Loucy (cell line): ENCODE results near the gene C17orf107.

ENCODE experiments used
- H2AFZ ChIP-seq: fragments of 200-600 bp; sonication (generic); 2 replicates; pipeline ENCODE4 v1.6.0; 2016; ENCODE audit warnings: antibody characterized with exemption, mild to moderate bottlenecking, low read length, moderate library complexity
- H3F3A ChIP-seq: fragments of 200-600 bp; 2 replicates; pipeline ENCODE4 v1.6.0; 2016; ENCODE audit warnings: antibody characterized with exemption, low read depth, mild to moderate bottlenecking
- H3K27me3 ChIP-seq: fragments of 200-600 bp; sonication (generic); 2 replicates; pipeline ENCODE4 v1.6.1; 2014; ENCODE audit warnings: low read length, mild to moderate bottlenecking; ENCODE audit not compliant: insufficient read depth, poor library complexity, severe bottlenecking
- H3K36me3 ChIP-seq: fragments of 200-600 bp; sonication (generic); 2 replicates; pipeline ENCODE4 v1.6.1; 2016; ENCODE audit warnings: low read length; ENCODE audit not compliant: insufficient read depth
- H3K4me1 ChIP-seq: fragments of 200-600 bp; sonication (generic); 2 replicates; pipeline ENCODE4 v1.5.1; 2014; ENCODE audit warnings: low read length, mild to moderate bottlenecking; ENCODE audit not compliant: insufficient read depth, poor library complexity, severe bottlenecking
- H3K4me2 ChIP-seq: fragments of 200-600 bp; sonication (generic); 2 replicates; pipeline ENCODE4 v1.6.0; 2014; ENCODE audit warnings: antibody characterized with exemption, low read length, low read depth, mild to moderate bottlenecking; ENCODE audit not compliant: poor library complexity, severe bottlenecking
- H3K4me3 ChIP-seq: fragments of 200-600 bp; sonication (generic); 2 replicates; pipeline ENCODE4 v1.5.1; 2014; ENCODE audit warnings: low read length, mild to moderate bottlenecking, mixed read lengths; ENCODE audit not compliant: poor library complexity, severe bottlenecking
- H3K79me2 ChIP-seq: fragments of 200-600 bp; sonication (generic); 2 replicates; pipeline ENCODE4 v1.6.1; 2014; ENCODE audit warnings: low read length; ENCODE audit not compliant: insufficient read depth
- H3K9ac ChIP-seq: fragments of 200-600 bp; sonication (generic); 2 replicates; pipeline ENCODE4 v1.6.0; 2014; ENCODE audit warnings: mild to moderate bottlenecking, low read depth, low read length, moderate library complexity; ENCODE audit not compliant: poor library complexity, severe bottlenecking
- H3K9me2 ChIP-seq: fragments of 200-600 bp; sonication (generic); replicated peaks from 2 replicates; pipeline ENCODE4 v1.6.1; 2016; ENCODE audit warnings: low read depth, low read length, mixed read lengths
- H3K9me3 ChIP-seq: fragments of 200-600 bp; sonication (generic); 2 replicates; pipeline ENCODE4 v1.6.1; 2014; ENCODE audit warnings: mild to moderate bottlenecking, antibody characterized with exemption, low read length, low read depth; ENCODE audit not compliant: insufficient read depth
- H4K20me1 ChIP-seq: fragments of 200-600 bp; sonication (generic); 2 replicates; pipeline ENCODE4 v1.6.0; 2014; ENCODE audit warnings: antibody characterized with exemption, low read length, mild to moderate bottlenecking; ENCODE audit not compliant: insufficient read depth, poor library complexity, severe bottlenecking
- EZH2phosphoT487 ChIP-seq: fragments of 200-600 bp; IDR thresholded peaks from 2 replicates; pipeline ENCODE4 v1.6.1; 2018; ENCODE audit warnings: antibody characterized with exemption, mild to moderate bottlenecking, moderate library complexity, borderline replicate concordance
- TF ChIP-seq, protein P1 (sequence below): fragments of 200-600 bp; sonication (generic); conservative IDR thresholded peaks from 2 replicates; pipeline ENCODE4 v1.5.1; 2014; ENCODE audit warnings: mild to moderate bottlenecking, antibody characterized with exemption, low read length

C17orf107 gene

DNA sequence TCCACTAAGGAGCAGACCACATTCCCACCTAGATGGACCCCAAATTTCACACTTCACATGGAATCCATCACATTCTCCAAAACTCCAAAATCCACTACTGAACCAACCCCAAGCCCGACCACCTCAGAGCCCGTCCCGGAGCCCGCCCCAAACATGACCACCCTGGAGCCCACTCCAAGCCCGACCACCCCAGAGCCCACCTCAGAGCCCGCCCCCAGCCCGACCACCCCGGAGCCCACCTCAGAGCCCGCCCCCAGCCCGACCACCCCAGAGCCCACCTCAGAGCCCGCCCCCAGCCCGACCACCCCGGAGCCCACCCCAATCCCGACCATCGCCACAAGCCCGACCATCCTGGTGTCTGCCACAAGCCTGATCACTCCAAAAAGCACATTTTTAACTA, 34.3 kb downstream of the C17orf107 start:
- TF ChIP-seq EZH2phosphoT487 = no peak
- TF ChIP-seq, protein P1, sequence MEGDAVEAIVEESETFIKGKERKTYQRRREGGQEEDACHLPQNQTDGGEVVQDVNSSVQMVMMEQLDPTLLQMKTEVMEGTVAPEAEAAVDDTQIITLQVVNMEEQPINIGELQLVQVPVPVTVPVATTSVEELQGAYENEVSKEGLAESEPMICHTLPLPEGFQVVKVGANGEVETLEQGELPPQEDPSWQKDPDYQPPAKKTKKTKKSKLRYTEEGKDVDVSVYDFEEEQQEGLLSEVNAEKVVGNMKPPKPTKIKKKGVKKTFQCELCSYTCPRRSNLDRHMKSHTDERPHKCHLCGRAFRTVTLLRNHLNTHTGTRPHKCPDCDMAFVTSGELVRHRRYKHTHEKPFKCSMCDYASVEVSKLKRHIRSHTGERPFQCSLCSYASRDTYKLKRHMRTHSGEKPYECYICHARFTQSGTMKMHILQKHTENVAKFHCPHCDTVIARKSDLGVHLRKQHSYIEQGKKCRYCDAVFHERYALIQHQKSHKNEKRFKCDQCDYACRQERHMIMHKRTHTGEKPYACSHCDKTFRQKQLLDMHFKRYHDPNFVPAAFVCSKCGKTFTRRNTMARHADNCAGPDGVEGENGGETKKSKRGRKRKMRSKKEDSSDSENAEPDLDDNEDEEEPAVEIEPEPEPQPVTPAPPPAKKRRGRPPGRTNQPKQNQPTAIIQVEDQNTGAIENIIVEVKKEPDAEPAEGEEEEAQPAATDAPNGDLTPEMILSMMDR = no peak
- Histone ChIP-seq H4K20me1 (no peaks in the 10 kb centered on the region), H2AFZ (no peak overlapping the region), H3K9me3 (no peaks in the 10 kb centered on the region), H3F3A (peaks cover 6% of the 10 kb centered on the region; the same call in 1 of the 2 replicates), H3K27me3 (no peaks in the 10 kb centered on the region), H3K79me2 (peaks cover 23% of the 10 kb centered on the region), H3K9ac (peak overlapping the region; percentile 52), H3K36me3 (no peaks in the 10 kb centered on the region), H3K4me2 (peak overlapping the region; percentile 80), H3K9me2 (no peaks in the 10 kb centered on the region), H3K4me1 (peaks cover 42% of the 10 kb centered on the region), H3K4me3 (peak overlapping the region; percentile 50)

DNA sequence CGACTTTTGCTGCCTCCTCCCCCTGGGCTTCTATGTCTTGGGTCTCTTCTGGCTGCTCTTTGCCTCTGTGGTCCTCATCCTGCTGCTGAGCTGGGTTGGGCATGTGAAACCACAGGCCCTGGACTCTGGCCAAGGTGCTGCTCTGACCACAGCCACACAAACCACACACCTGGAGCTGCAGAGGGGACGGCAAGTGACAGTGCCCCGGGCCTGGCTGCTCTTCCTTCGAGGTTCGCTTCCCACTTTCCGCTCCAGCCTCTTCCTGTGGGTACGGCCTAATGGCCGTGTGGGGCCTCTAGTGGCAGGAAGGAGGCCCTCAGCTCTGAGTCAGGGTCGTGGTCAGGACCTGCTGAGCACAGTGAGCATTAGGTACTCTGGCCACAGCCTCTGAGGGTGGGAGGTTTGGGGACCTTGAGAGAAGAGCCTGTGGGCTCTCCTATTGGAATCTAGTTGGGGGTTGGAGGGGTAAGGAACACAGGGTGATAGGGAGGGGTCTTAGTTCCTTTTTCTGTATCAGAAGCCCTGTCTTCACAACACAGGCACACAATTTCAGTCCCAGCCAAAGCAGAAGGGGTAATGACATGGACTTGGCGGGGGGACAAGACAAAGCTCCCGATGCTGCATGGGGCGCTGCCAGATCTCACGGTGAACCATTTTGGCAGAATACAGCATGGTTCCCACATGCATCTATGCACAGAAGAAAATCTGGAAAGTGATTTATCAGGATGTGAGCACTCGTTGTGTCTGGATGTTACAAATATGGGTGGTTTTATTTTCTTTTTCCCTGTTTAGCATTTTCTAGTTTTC, 35.0 kb downstream of the C17orf107 start:
- Histone ChIP-seq H3F3A (peaks cover 6% of the 10 kb centered on the region; the same call in 1 of the 2 replicates), H3K9me3 (no peaks in the 10 kb centered on the region), H3K27me3 (no peaks in the 10 kb centered on the region), H3K4me1 (peaks cover 47% of the 10 kb centered on the region), H2AFZ (no peak overlapping the region), H4K20me1 (peaks cover 3% of the 10 kb centered on the region), H3K9me2 (no peaks in the 10 kb centered on the region), H3K4me3 (peak overlapping the region; percentile 50), H3K79me2 (peaks cover 30% of the 10 kb centered on the region), H3K4me2 (peak overlapping the region; percentile 80), H3K36me3 (no peaks in the 10 kb centered on the region), H3K9ac (peak overlapping the region; percentile 52)
- TF ChIP-seq EZH2phosphoT487 = no peak
- TF ChIP-seq, protein P1 = peak; percentile 58

DNA sequence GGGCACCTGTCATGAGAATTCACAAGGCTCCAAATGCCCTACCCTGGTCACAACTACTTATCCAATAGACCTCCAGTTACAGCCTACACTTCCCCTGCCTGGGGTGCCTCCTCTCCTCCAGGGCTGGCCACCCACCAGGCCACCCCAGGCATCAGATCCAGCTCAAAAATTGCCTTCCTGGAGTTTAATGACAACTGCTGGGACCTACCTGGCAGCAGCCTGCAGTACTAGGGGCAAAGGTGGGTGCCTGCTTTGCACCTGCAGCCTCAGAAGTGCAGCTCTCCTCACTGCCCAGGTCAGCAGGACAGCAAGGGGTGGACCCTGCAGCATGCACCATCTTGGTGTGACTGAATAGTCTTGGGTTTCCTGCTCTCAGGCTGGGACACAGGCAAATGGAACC, 36.3 kb downstream of the C17orf107 start:
- no peak for TF ChIP-seq EZH2phosphoT487
- TF ChIP-seq, protein P1 = no peak
- H3K4me3 ChIP-seq = no peak overlapping the region
- H3F3A ChIP-seq = peaks cover 10% of the 10 kb centered on the region
- peaks cover 5% of the 10 kb centered on the region for H4K20me1 ChIP-seq
- peaks cover 34% of the 10 kb centered on the region for H3K79me2 ChIP-seq
- no peak overlapping the region for H2AFZ ChIP-seq
- H3K27me3 ChIP-seq = no peaks in the 10 kb centered on the region
- peaks cover 47% of the 10 kb centered on the region for H3K4me1 ChIP-seq
- H3K36me3 ChIP-seq = no peaks in the 10 kb centered on the region
- H3K4me2 ChIP-seq = no peak overlapping the region
- no peaks in the 10 kb centered on the region for H3K9me2 ChIP-seq
- no peak overlapping the region for H3K9ac ChIP-seq
- no peaks in the 10 kb centered on the region for H3K9me3 ChIP-seq
